Astrocyte of the spinal cord (primary cell): Measurements from ENCODE around the gene SGIP1.

Experiments
- DNase-seq: peaks from one replicate; pipeline ENCODE4 v3.0.0; 2011; ENCODE audit warnings: low read depth, low spot score
- H3K4me3 ChIP-seq: 2 replicates; pipeline ENCODE4 v1.5.1; 2011; ENCODE audit warnings: low read depth, mild to moderate bottlenecking, low read length, moderate library complexity
- CTCF ChIP-seq: IDR thresholded peaks from 2 replicates; pipeline ENCODE4 v1.5.1; 2012; ENCODE audit warnings: low read depth, mild to moderate bottlenecking, low read length, inconsistent platforms
- in situ Hi-C: cut with HindIII; loops from 2 replicates; pipeline ENCODE4 v1.10.0; 2017; ENCODE audit warnings: low sequenced_read_pairs

SGIP1 gene

DNA sequence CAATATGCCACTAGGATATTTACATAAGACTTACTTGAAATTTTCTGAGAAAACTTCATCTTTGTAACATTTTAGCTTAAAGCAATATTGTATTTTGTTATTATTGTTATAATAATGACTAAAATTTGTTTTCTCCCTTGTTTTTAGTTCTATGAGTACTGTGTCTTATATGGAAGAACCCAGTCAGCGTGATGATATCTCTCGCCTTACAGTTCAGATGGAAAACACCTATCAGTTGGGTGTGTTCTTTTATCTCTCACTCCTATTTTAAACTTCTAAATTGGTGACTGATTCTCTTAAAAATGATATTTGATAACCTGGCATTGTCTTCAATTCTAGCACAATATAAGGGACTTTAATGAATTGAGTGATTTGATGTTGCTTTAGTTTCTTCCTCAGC is 236.3 kb downstream of the SGIP1 start:
- DNase-seq: no peak
- in situ Hi-C loops: no loop called here
- H3K4me3 ChIP-seq: no peak overlapping the region
- TF ChIP-seq CTCF: no peak

DNA sequence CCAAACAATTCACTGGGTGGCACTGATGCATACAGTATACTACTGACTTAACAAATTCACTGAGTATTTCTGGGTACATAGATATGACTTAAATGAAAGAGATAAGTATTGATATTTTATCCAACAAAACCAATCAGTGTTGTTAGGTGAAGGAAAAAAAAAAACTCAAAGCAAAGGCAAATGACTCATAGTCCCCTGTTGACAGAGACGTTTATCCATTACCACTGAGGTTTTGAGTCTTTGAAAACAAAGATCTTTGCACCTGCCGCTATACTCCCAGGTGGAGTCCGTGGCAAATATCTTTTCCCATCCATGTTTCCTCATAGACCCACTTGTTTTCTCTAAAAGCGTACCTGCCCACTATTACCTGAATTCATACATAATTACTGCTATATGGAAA is 236.7 kb downstream of the SGIP1 start:
- DNase-seq: no peak
- no peak overlapping the region for H3K4me3 ChIP-seq
- no peak for TF ChIP-seq CTCF
- in situ Hi-C loops: no loop called here

- no peak for DNase-seq
- no peak overlapping the region for H3K4me3 ChIP-seq
- in situ Hi-C loops: no loop called here
- no peak for TF ChIP-seq CTCF
Observed at GRCh38 chr1:66773227-66773626, 239.3 kb downstream of the SGIP1 start.

GRCh38 chr1:66774438-66774837 is 240.5 kb downstream of the SGIP1 start:
- no peak for DNase-seq
- in situ Hi-C loops: no loop called here
- no peak overlapping the region for H3K4me3 ChIP-seq
- no peak for TF ChIP-seq CTCF

- TF ChIP-seq CTCF: no peak
- no peak overlapping the region for H3K4me3 ChIP-seq
- no peak for DNase-seq
- in situ Hi-C loops: no loop called here
Observed at GRCh38 chr1:66775646-66776045, 241.7 kb downstream of the SGIP1 start.

GRCh38 chr1:66777831-66778230 is 243.9 kb downstream of the SGIP1 start:
- TF ChIP-seq CTCF: no peak
- in situ Hi-C loops: no loop called here
- H3K4me3 ChIP-seq: no peak overlapping the region
- DNase-seq: no peak

DNA sequence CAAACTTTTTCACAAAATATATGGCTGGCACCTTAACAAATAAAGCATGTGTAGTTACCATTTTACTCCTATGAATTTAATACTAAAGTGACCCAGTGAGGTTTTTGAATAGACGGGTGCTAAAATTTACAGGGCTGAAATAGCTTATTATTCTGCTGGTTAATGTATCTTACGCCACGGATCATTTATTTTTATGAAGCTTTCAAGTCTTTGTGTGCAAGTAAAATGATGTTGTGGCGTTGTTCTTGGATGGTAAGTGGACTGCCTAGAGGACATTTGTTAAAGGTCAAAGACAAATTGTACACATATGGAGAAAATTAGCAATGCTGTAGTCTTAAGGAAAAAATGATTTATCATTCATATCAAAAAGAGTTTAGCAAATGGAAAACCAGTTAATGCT is 244.3 kb downstream of the SGIP1 start:
- TF ChIP-seq CTCF: no peak
- no peak for DNase-seq
- no peak overlapping the region for H3K4me3 ChIP-seq
- in situ Hi-C loops: no loop called here
